NB4 (cell line): ENCODE results near the gene FBXO24.
"Not testable (repeated sequence)": the region's sequence is repeated elsewhere in the genome, so short reads cannot be mapped to it uniquely, and the experiment has no call there.

ENCODE experiments used
- DNase-seq: peaks from one replicate; pipeline ENCODE4 v3.0.0; 2010; ENCODE audit warnings: low read depth
- H3K4me3 ChIP-seq: one replicate; pipeline ENCODE4 v1.5.1; 2011; ENCODE audit warnings: mild to moderate bottlenecking, low read depth, low read length, moderate library complexity
- MYC ChIP-seq: IDR thresholded peaks from 2 replicates; pipeline ENCODE4 v1.6.1; 2011; ENCODE audit warnings: low read depth, low read length
- POLR2A ChIP-seq: IDR thresholded peaks from 2 replicates; pipeline ENCODE4 v1.6.1; 2011; ENCODE audit warnings: mild to moderate bottlenecking; ENCODE audit not compliant: insufficient read length; ENCODE audit errors: extremely low read depth
- TF ChIP-seq, protein P1 (sequence below): IDR thresholded peaks from 2 replicates; pipeline ENCODE4 v1.6.1; 2011; ENCODE audit warnings: low read depth, low read length
- TF ChIP-seq, protein P2 (sequence below): IDR thresholded peaks from one replicate; pipeline ENCODE4 v1.5.1; 2012; ENCODE audit warnings: low read depth, low read length

Gene FBXO24

DNA sequence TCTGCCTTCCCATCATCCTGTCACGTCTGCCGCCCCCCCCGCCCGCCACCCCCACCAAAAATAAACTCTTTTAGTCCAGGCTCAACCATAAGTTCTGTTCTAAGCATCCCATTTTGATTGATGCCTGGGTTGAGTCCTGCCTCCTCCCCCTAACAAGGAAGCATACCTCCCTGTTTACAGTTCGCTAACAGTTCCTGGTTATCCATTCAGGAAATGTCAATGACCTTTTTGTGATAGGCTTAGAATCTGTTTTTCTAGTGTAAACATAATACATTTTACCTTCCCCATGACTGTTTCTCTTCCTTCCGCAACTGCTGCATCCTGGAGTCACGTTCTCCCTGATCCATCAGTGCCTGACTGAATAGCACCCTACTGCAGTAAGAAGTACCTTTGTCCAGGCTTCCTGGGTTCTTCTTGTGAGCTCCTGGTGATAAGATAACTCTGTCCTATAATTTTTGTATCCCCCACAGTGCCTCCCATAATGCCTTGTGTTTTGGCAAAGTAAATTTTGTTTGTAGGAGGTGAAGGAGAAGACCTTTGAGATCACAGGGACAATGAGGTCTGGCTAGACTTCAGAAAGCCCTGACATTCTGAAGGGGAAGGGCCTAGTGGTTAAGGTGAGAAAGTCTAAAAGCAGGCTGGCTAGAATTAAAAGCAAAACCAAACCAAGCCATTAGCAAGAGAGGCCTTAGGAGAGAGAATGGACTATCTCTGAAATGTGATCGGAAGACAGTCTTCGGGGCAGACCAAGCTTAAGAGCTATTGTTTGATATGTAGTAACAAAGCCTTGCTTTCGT is 39.8 kb upstream of the FBXO24 start:
- TF ChIP-seq POLR2A (no peak), MYC (no peak)
- TF ChIP-seq, protein P1, sequence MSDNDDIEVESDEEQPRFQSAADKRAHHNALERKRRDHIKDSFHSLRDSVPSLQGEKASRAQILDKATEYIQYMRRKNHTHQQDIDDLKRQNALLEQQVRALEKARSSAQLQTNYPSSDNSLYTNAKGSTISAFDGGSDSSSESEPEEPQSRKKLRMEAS, result no peak
- TF ChIP-seq, protein P2, sequence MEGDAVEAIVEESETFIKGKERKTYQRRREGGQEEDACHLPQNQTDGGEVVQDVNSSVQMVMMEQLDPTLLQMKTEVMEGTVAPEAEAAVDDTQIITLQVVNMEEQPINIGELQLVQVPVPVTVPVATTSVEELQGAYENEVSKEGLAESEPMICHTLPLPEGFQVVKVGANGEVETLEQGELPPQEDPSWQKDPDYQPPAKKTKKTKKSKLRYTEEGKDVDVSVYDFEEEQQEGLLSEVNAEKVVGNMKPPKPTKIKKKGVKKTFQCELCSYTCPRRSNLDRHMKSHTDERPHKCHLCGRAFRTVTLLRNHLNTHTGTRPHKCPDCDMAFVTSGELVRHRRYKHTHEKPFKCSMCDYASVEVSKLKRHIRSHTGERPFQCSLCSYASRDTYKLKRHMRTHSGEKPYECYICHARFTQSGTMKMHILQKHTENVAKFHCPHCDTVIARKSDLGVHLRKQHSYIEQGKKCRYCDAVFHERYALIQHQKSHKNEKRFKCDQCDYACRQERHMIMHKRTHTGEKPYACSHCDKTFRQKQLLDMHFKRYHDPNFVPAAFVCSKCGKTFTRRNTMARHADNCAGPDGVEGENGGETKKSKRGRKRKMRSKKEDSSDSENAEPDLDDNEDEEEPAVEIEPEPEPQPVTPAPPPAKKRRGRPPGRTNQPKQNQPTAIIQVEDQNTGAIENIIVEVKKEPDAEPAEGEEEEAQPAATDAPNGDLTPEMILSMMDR, result no peak
- no peak overlapping the region for H3K4me3 ChIP-seq
- DNase-seq, result no peak

DNA sequence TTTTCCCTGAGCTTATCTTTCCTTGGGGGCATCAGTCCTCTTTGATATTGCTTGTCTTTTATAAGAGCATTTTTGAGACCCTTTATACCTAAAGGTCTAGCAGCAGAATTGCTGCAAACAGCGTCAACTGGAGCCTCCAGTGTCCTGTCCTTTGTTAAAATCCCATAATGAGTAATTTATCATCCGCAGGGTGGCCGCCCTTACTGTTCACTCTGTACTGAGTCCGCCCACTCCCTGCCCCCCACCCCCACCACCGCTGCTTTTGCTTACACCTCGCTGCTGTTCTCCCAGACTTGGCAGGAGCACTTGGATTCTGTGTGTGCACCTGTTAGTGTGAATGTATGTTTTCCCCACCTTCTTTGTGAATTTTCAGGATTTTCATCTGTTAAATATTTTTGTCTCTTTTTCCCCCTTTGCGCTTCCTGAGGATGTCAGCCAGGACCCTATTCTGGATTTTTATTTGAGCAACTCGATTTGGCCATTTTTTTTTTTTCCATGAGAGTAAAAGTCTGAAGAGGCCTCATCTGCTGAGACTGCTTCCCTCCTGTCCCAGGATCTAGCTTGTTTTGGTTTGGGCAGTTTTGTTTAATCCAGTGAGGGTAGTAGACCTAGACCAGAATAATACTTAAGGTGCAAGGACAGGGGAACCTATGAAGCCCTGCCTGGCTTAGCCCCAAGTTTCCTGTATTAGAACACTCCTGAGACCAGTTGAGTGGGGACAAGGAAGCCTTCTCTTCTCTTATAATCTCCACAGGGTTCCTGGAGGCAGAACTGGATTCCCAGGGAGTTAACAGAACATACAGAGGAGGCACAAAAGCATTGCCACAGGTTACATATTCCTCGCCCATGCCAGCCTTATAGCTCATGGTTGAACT is 39.0 kb upstream of the FBXO24 start:
- H3K4me3 ChIP-seq, result no peak overlapping the region
- DNase-seq, result no peak
- TF ChIP-seq, protein P2, result no peak
- no peak for TF ChIP-seq MYC
- TF ChIP-seq, protein P1, result no peak
- no peak for TF ChIP-seq POLR2A

DNA sequence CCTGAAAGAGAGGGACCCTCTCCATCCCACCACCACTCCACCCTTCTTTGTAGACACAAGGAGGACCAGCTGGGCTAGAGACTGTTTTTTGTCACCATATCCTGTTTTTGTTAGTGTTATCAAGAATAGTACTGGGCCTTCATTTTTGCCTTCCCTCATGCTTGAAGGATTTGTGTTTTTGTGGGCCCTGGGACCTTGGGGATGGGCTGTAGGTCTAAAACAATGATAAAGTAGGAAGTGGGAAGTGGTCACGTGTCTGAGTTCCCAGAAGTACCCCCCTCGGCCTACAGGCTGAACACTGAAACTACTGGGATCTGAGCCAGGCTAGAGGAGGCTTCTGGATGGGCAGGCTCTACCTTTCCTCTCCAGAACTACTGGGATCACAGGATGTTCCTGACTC is 38.3 kb upstream of the FBXO24 start:
- H3K4me3 ChIP-seq, result no peak overlapping the region

DNA sequence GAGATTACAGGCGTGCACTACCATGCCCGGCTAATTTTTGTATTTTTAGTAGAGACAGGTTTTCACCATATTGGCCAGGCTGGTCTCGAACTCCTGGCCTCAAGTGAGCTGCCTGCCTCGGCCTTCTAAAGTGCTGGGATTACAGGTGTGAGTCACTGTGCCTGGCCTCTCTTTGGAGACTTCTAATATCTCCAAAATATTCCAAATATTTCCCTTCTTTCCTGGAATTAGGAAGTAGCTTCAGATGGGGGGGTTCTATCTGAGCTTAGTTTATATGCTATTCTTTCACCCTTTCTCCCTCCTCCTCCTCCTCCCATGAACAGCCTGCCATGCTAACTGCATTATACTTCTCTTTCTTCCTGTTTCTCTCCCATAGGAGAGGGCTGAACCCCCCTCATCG is 37.7 kb upstream of the FBXO24 start:
- H3K4me3 ChIP-seq, DNase-seq: not testable (repeated sequence)

More for the DNA sequence above, 38.3 kb upstream of the FBXO24 start:
- no peak for DNase-seq
- TF ChIP-seq POLR2A (no peak), MYC (no peak)
- TF ChIP-seq, protein P2, result no peak
- TF ChIP-seq, protein P1, result no peak

DNA sequence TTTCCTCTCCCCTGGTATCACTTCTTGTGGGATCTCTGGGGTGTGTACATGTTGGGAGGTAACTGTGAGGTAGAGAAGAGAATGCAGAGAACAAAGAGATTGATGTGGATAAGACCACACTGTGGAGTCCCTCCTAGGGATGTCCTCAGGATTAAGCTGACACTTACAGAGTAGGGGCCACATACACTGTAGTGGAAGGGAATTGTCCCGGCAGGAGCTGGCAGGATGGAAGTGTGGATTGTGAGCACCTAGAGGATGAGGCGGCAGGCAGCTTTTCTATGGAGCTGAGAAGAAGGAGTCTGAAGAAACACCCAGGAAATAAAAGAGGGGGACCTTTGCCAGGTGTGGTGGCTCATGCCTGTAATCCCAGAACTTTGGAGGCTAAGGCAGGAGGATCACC is 33.6 kb upstream of the FBXO24 start:
- TF ChIP-seq, protein P2, result no peak
- TF ChIP-seq MYC (no peak), POLR2A (no peak)
- TF ChIP-seq, protein P1, result no peak
- no peak overlapping the region for H3K4me3 ChIP-seq
- no peak for DNase-seq

DNA sequence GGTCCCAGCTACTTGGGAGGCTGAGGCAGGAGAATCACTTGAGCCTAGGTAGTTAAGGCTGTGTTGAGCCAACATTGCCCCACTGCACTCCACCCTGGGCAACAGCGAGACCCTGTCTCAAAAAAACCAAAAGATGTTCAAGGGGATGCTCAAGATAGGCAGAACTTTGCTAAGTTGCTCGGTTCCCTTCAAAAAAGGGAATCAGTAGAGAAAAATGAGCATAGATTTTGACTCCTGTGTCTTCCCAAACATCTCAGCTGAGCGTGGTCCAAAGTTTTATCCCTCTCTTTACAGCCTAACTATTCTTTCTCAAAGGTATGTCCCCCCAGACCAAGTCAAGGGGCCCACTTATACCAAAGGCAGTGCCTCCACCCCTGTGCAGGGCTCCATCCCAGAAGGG is 33.1 kb upstream of the FBXO24 start:
- H3K4me3 ChIP-seq, result no peak overlapping the region
- TF ChIP-seq, protein P1, result no peak
- no peak for TF ChIP-seq MYC
- no peak for TF ChIP-seq POLR2A
- TF ChIP-seq, protein P2, result no peak
- no peak for DNase-seq
